MM.1S (cell line): ENCODE results near the gene CTSA.

Experiments used
- DNase-seq: peaks from one replicate; pipeline ENCODE4 v3.0.0-alpha.2; 2015
- H2AFZ ChIP-seq: fragments of 300-600 bp; sonication (generic); 2 replicates; pipeline ENCODE4 v1.6.0; 2016; ENCODE audit warnings: antibody characterized with exemption, low read length
- H3F3A ChIP-seq: fragments of 300-600 bp; sonication (generic); 2 replicates; pipeline ENCODE4 v1.6.1; 2016; ENCODE audit warnings: mild to moderate bottlenecking, antibody characterized with exemption, low read length, moderate library complexity, mixed read lengths; ENCODE audit not compliant: insufficient read depth
- H3K27ac ChIP-seq: fragments of 300-600 bp; sonication (generic); 2 replicates; pipeline ENCODE4 v1.5.1; 2016; ENCODE audit warnings: mild to moderate bottlenecking, low read length
- H3K27me3 ChIP-seq: fragments of 300-600 bp; sonication (generic); replicated peaks from 2 replicates; pipeline ENCODE4 v1.6.0; 2016; ENCODE audit warnings: low read length; ENCODE audit not compliant: insufficient read depth
- H3K36me3 ChIP-seq: fragments of 300-600 bp; sonication (generic); replicated peaks from 2 replicates; pipeline ENCODE4 v1.6.1; 2016; ENCODE audit warnings: mild to moderate bottlenecking, low read length, mixed read lengths; ENCODE audit not compliant: insufficient read depth
- H3K4me1 ChIP-seq: fragments of 300-600 bp; sonication (generic); 2 replicates; pipeline ENCODE4 v1.6.1; 2016; ENCODE audit warnings: low read length, mixed read lengths
- H3K4me2 ChIP-seq: fragments of 300-600 bp; sonication (generic); 2 replicates; pipeline ENCODE4 v1.6.0; 2016; ENCODE audit warnings: low read depth, low read length
- H3K4me3 ChIP-seq: fragments of 300-600 bp; sonication (generic); 2 replicates; pipeline ENCODE4 v1.5.1; 2016; ENCODE audit warnings: low read length, mixed read lengths
- H3K79me2 ChIP-seq: fragments of 300-600 bp; sonication (generic); 2 replicates; pipeline ENCODE4 v1.6.1; 2016; ENCODE audit warnings: mixed run types, low read length, mixed read lengths
- H3K9ac ChIP-seq: fragments of 300-600 bp; sonication (generic); 2 replicates; pipeline ENCODE4 v1.6.1; 2016; ENCODE audit warnings: low read length, mixed read lengths
- H3K9me2 ChIP-seq: fragments of 300-600 bp; sonication (generic); replicated peaks from 2 replicates; pipeline ENCODE4 v1.6.1; 2016; ENCODE audit warnings: mild to moderate bottlenecking, low read length, mixed read lengths; ENCODE audit not compliant: insufficient read depth
- H3K9me3 ChIP-seq: fragments of 300-600 bp; sonication (generic); replicated peaks from 2 replicates; pipeline ENCODE4 v1.6.1; 2016; ENCODE audit warnings: mild to moderate bottlenecking, low read length, mixed read lengths; ENCODE audit not compliant: insufficient read depth
- H4K20me1 ChIP-seq: fragments of 300-600 bp; sonication (generic); 2 replicates; pipeline ENCODE4 v1.6.1; 2016; ENCODE audit warnings: mild to moderate bottlenecking, low read length, moderate library complexity, mixed read lengths; ENCODE audit not compliant: insufficient read depth
- EZH2 ChIP-seq: fragments of 300-600 bp; sonication (generic); optimal IDR thresholded peaks from 2 replicates; pipeline ENCODE3; 2017; ENCODE audit warnings: low read depth, mild to moderate bottlenecking, antibody characterized with exemption, low read length, mixed read lengths
- EZH2phosphoT487 ChIP-seq: fragments of 300-600 bp; sonication (generic); IDR thresholded peaks from 2 replicates; pipeline ENCODE4 v1.6.1; 2018; ENCODE audit warnings: antibody characterized with exemption, low read length
- TF ChIP-seq, protein P1 (sequence below): fragments of 300-600 bp; sonication (generic); IDR thresholded peaks from 2 replicates; pipeline ENCODE4 v1.5.1; 2016; ENCODE audit warnings: antibody characterized with exemption, low read length, mixed read lengths

CTSA gene

GRCh38 chr20:45892828-45893500 is 1.8 kb downstream of the CTSA start:
- Histone ChIP-seq H3K79me2 (peaks cover 18% of the 10 kb centered on the region), H3K27ac (peak overlapping the region; percentile 71), H4K20me1 (no peaks in the 10 kb centered on the region), H3K27me3 (no peaks in the 10 kb centered on the region), H3K9me2 (no peaks in the 10 kb centered on the region), H2AFZ (peak overlapping the region; percentile 25), H3K4me2 (peak overlapping the region; percentile 98), H3K36me3 (no peaks in the 10 kb centered on the region), H3F3A (peaks cover 21% of the 10 kb centered on the region), H3K9ac (peak overlapping the region; percentile 30; the same call in 1 of the 2 replicates), H3K9me3 (no peaks in the 10 kb centered on the region), H3K4me1 (peaks cover 14% of the 10 kb centered on the region), H3K4me3 (peak overlapping the region; percentile 80; the same call in 1 of the 2 replicates)
- TF ChIP-seq, protein P1, sequence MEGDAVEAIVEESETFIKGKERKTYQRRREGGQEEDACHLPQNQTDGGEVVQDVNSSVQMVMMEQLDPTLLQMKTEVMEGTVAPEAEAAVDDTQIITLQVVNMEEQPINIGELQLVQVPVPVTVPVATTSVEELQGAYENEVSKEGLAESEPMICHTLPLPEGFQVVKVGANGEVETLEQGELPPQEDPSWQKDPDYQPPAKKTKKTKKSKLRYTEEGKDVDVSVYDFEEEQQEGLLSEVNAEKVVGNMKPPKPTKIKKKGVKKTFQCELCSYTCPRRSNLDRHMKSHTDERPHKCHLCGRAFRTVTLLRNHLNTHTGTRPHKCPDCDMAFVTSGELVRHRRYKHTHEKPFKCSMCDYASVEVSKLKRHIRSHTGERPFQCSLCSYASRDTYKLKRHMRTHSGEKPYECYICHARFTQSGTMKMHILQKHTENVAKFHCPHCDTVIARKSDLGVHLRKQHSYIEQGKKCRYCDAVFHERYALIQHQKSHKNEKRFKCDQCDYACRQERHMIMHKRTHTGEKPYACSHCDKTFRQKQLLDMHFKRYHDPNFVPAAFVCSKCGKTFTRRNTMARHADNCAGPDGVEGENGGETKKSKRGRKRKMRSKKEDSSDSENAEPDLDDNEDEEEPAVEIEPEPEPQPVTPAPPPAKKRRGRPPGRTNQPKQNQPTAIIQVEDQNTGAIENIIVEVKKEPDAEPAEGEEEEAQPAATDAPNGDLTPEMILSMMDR = no peak
- TF ChIP-seq EZH2phosphoT487 (no peak), EZH2 (no peak)
- peak; percentile 69 for DNase-seq

DNA sequence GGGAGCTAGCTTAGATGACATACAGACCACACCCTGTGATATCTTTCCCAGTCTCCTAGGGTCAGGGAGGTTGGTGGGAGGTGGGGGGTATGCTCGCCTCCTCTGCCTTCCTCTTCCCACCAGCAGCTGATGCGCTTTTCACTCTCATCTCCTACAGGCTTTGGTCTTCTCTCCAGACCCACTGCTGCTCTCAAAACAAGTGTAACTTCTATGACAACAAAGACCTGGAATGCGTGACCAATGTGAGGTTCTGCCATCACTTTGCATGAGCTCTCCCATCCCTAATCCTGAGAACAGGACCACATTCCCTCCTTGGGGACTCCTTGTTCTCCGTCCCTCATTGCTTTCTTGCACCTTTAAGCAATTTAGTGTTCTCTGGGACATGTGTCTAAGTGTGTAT is 2.7 kb downstream of the CTSA start:
- Histone ChIP-seq H3K4me2 (no peak overlapping the region), H3K27ac (no peak overlapping the region; the same call in 1 of the 2 replicates), H3K9me2 (no peaks in the 10 kb centered on the region), H3K9ac (no peak overlapping the region), H3K4me3 (no peak overlapping the region), H4K20me1 (no peaks in the 10 kb centered on the region), H3K4me1 (peaks cover 14% of the 10 kb centered on the region), H3K27me3 (no peaks in the 10 kb centered on the region), H3K36me3 (no peaks in the 10 kb centered on the region), H3K79me2 (peaks cover 18% of the 10 kb centered on the region), H3K9me3 (no peaks in the 10 kb centered on the region), H2AFZ (no peak overlapping the region), H3F3A (peaks cover 21% of the 10 kb centered on the region)
- TF ChIP-seq EZH2 (no peak), EZH2phosphoT487 (no peak)
- TF ChIP-seq, protein P1 = no peak
- DNase-seq = no peak

DNA sequence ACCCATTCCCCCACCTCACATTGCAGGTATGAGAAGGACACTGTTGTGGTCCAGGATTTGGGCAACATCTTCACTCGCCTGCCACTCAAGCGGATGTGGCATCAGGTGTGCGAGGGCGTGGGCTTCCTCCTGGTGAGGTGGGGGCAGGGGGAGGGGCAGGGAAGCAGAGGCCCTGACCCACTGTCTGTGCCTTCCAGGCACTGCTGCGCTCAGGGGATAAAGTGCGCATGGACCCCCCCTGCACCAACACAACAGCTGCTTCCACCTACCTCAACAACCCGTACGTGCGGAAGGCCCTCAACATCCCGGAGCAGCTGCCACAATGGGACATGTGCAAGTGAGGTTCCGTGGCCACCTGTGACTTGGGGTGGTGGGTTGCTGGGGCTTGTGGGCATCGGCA is 3.7 kb downstream of the CTSA start:
- Histone ChIP-seq H3K9ac (no peak overlapping the region), H3K4me3 (no peak overlapping the region), H3K27ac (no peak overlapping the region), H3K27me3 (no peaks in the 10 kb centered on the region), H3K36me3 (no peaks in the 10 kb centered on the region), H3K79me2 (peaks cover 18% of the 10 kb centered on the region), H4K20me1 (no peaks in the 10 kb centered on the region), H3K4me1 (peaks cover 14% of the 10 kb centered on the region), H3F3A (peaks cover 21% of the 10 kb centered on the region), H3K9me3 (no peaks in the 10 kb centered on the region), H3K9me2 (no peaks in the 10 kb centered on the region), H3K4me2 (no peak overlapping the region), H2AFZ (no peak overlapping the region)
- DNase-seq = no peak
- no peak for TF ChIP-seq EZH2phosphoT487
- no peak for TF ChIP-seq EZH2
- TF ChIP-seq, protein P1 = no peak
